Osteoblast (primary cell): Measurements from ENCODE around the gene NES. TPM values are rescaled to one million over a fixed set of nuclear protein-coding genes. Genes with fewer than 3 reads are reported as not detected.
A peak's percentile ranks its signal among the peaks of the same experiment; 100 is the strongest.

Source experiments
- DNase-seq: peaks from one replicate; pipeline ENCODE4 v3.0.0; 2011; ENCODE audit warnings: low spot score, mixed read lengths; ENCODE audit not compliant: insufficient read length; ENCODE audit errors: missing footprints
- H2AFZ ChIP-seq: 2 replicates; pipeline ENCODE4 v1.6.0; 2011; ENCODE audit warnings: mild to moderate bottlenecking, low read length
- H3K27ac ChIP-seq: 2 replicates; pipeline ENCODE4 v1.5.1; 2011; ENCODE audit warnings: mild to moderate bottlenecking, low read depth, low read length, moderate library complexity
- H3K27me3 ChIP-seq: 2 replicates; pipeline ENCODE4 v1.6.0; 2012; ENCODE audit warnings: mild to moderate bottlenecking, control low read depth, inconsistent platforms, low read length, moderate library complexity; ENCODE audit not compliant: insufficient read depth
- H3K36me3 ChIP-seq: 2 replicates; pipeline ENCODE4 v1.5.1; 2011; ENCODE audit warnings: mild to moderate bottlenecking, low read length, control low read depth, moderate library complexity; ENCODE audit not compliant: insufficient read depth
- H3K4me1 ChIP-seq: 2 replicates; pipeline ENCODE4 v1.5.1; 2011; ENCODE audit warnings: mild to moderate bottlenecking, low read length, control low read depth, moderate library complexity; ENCODE audit not compliant: insufficient read depth
- H3K4me2 ChIP-seq: 2 replicates; pipeline ENCODE4 v1.6.0; 2011; ENCODE audit warnings: mild to moderate bottlenecking, low read length; ENCODE audit not compliant: insufficient read depth
- H3K4me3 ChIP-seq: fragments of 200-600 bp; sonication (generic); 3 replicates; pipeline ENCODE4 v1.5.1; 2012; ENCODE audit warnings: mild to moderate bottlenecking, low read length, inconsistent platforms; ENCODE audit not compliant: insufficient read depth
- H3K79me2 ChIP-seq: 2 replicates; pipeline ENCODE4 v1.6.0; 2012; ENCODE audit warnings: mild to moderate bottlenecking, low read length, control low read depth, inconsistent platforms; ENCODE audit not compliant: insufficient read depth
- H3K9me3 ChIP-seq: 2 replicates; pipeline ENCODE4 v1.5.1; 2011; ENCODE audit warnings: low read depth, low read length, control low read depth
- H4K20me1 ChIP-seq: 2 replicates; pipeline ENCODE4 v1.6.0; 2012; ENCODE audit warnings: mild to moderate bottlenecking, low read length, control low read depth; ENCODE audit not compliant: insufficient read depth
- CTCF ChIP-seq: IDR thresholded peaks from 2 replicates; pipeline ENCODE4 v1.5.1; 2011; ENCODE audit warnings: mild to moderate bottlenecking, low read depth, low read length, moderate library complexity; ENCODE audit errors: extremely low read depth
- total RNA-seq: library from RNA; depleted of rRNA; stranded (reverse); fragments of >200 nt; gene quantifications from 2 replicates; pipeline ENCODE4 v1.2.3, GENCODE V29; 2012

Gene NES
- total RNA-seq, 1 donor: 0.36 TPM

GRCh38 chr1:156705918-156706656 lies 28.9 kb upstream of the NES start:
- no peaks in the 10 kb centered on the region for H3K79me2 ChIP-seq
- H3K36me3 ChIP-seq: no peaks in the 10 kb centered on the region
- H4K20me1 ChIP-seq: no peaks in the 10 kb centered on the region
- H3K27me3 ChIP-seq: no peaks in the 10 kb centered on the region
- DNase-seq: peak; percentile 94
- H3K4me3 ChIP-seq: peak overlapping the region; percentile 66
- H3K27ac ChIP-seq: no peak overlapping the region
- H3K4me2 ChIP-seq: peak overlapping the region; percentile 94
- peak overlapping the region; percentile 85 for H2AFZ ChIP-seq
- TF ChIP-seq CTCF: peak; percentile 68
- H3K4me1 ChIP-seq: peaks cover 53% of the 10 kb centered on the region
- no peaks in the 10 kb centered on the region for H3K9me3 ChIP-seq

DNA sequence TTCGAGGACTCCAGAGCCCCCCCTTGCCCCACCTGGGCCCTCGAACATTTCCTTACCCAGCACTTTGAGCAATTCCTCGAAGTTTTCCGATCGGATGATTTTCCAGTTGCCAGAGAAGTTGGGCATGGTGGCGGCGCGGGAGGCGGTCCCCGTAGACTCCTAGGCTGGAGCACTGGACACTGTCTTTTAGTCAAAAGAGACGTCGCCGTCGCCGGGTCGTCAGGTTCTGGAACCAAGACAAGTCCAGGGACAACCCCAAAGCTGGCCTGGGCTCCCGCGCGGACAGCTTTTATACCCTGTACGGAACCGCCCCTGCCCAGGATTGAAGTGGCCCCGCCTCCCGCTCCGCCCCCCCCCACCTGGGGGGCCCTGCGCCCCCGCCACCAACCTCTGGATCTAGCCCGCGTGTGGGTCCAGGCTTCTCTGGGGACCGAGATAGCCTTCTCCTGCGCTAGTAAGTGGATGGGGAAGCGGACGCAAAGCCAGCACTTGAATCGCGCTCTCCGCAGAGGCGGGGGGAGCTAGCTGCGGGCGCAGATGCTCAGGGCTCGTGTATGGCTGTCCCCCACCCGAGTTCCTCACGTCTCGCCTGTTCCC lies 28.2 kb upstream of the NES start, which contains the start of gene CRABP2:
Gene CRABP2 (minus strand): TSS at position 263 of the 597 bp plus-strand sequence. CDS start 137 bp downstream, at position 126.
- H4K20me1 ChIP-seq: no peaks in the 10 kb centered on the region
- H3K27me3 ChIP-seq: no peaks in the 10 kb centered on the region
- TF ChIP-seq CTCF: no peak
- no peak within 1 kb of the TSS for H3K27ac ChIP-seq
- no peaks in the 10 kb centered on the region for H3K79me2 ChIP-seq
- DNase-seq: no peak
- peak within 1 kb of the TSS; percentile 94 for H3K4me2 ChIP-seq
- no peaks in the 10 kb centered on the region for H3K9me3 ChIP-seq
- H3K4me1 ChIP-seq: peaks cover 49% of the 10 kb centered on the region
- H3K4me3 ChIP-seq: peak within 1 kb of the TSS; percentile 66
- H3K36me3 ChIP-seq: no peaks in the 10 kb centered on the region
- H2AFZ ChIP-seq: peak within 1 kb of the TSS; percentile 85

GRCh38 chr1:156704930-156705320 lies 27.7 kb upstream of the NES start:
- no peaks in the 10 kb centered on the region for H3K9me3 ChIP-seq
- no peaks in the 10 kb centered on the region for H4K20me1 ChIP-seq
- no peaks in the 10 kb centered on the region for H3K79me2 ChIP-seq
- no peaks in the 10 kb centered on the region for H3K27me3 ChIP-seq
- DNase-seq: peak; percentile 96
- H3K27ac ChIP-seq: no peak overlapping the region
- H2AFZ ChIP-seq: peak overlapping the region; percentile 22
- H3K4me1 ChIP-seq: peaks cover 44% of the 10 kb centered on the region
- H3K4me3 ChIP-seq: peak overlapping the region; percentile 66
- H3K4me2 ChIP-seq: peak overlapping the region; percentile 94
- H3K36me3 ChIP-seq: no peaks in the 10 kb centered on the region
- TF ChIP-seq CTCF: no peak

DNA sequence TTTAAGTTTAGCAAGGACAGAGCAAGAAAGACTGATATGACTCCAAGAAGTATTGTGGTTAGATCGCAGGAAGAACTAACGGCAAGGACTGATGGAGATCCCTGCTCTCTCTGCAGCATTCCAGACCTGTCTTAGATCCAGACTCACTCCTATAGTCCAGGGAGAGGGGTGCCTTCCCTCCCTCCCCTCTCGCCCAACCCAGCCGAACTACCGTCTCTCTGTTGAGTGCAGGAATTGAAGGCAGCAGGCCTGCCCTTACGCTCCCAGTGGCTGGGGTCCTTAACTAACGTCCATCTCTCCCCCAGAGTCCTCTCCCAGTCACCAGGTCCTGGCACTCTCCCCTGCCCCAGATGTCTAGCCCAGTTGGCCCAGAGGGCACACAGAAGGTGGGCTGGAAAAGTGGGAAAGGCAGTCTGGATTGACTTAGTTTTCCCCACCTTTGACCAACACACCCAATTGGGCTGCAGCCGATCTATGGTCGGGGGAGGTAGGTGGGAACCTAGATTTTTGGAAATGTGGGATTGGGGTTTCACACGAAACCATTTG lies 27.0 kb upstream of the NES start:
- peak overlapping the region; percentile 66 for H3K4me3 ChIP-seq
- TF ChIP-seq CTCF: no peak
- peaks cover 37% of the 10 kb centered on the region for H3K4me1 ChIP-seq
- H3K9me3 ChIP-seq: no peaks in the 10 kb centered on the region
- no peak overlapping the region for H2AFZ ChIP-seq
- no peak overlapping the region for H3K27ac ChIP-seq
- H3K79me2 ChIP-seq: no peaks in the 10 kb centered on the region
- no peaks in the 10 kb centered on the region for H3K27me3 ChIP-seq
- DNase-seq: no peak
- no peaks in the 10 kb centered on the region for H3K36me3 ChIP-seq
- H3K4me2 ChIP-seq: peak overlapping the region; percentile 94
- no peaks in the 10 kb centered on the region for H4K20me1 ChIP-seq
